NCI-H526 (cell line): ENCODE data around the gene LCTL.
"Not testable (repeated sequence)": the region's sequence is repeated elsewhere in the genome, so short reads cannot be mapped to it uniquely, and the experiment has no call there.

ENCODE experiments used
- DNase-seq, 2 experiments: peaks; one replicate each; lab custom pipeline; 2025; lab: John Stamatoyannopoulos, UW

Gene LCTL

DNA sequence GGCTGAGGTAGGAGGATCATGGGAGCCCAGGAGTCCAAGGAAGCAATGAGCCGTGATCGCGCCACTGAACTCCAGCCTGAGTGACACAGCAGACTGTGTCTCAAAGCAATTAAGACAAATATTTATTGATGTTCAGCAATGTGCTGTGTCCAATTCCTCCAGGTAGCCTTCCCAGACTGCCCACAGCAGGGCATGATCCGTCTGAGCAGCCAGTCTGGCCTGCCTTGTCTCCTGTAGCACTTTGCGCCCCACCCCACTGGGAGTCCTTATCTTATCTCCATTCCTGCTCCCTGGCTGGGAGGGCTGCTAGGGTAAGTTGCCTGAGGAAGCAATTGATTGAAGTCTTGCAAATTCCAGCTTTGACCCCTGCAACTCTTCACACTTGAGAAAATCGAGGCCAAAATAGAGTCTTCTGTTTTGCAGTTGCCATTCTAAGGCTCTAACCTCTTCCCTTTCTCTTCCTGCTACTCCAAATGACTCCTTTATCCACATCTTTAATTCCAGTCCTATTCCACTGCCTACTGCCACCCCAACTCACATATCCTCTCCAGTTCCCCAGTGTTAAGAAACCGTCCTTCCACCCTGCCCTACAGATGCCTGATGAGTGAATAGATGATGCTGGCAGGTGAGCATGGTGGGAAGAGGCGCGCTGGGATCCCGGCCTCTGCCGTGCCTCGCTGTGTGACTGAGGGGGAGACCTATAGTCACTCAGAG lies 26.9 kb upstream of the LCTL start:
- no peak for DNase-seq

DNA sequence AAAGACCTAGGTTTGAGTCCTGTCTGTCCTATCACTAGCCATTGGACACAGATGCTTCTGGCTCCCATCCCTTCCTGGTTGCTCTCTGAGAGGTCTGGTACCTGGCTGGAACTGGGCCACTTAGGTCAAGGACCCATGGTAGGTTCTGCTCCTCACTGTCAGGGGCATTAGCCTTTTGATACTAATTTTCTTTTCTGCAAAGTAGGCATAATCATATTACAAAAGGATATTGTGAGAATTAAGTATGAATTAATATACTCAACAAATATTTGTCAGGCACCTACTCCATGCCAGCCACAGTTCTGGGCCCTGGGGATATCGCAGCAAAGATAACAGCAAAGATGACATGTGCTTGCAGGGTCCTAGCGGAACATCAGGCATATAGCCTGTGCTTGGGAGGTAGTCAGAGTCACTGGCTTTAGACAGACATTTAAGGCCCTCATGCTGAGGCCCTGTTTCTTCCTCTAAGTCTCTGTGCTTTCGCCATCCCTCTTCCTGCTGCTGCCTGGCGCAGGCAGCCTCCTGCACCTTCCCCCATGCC lies 25.6 kb upstream of the LCTL start:
- DNase-seq = no peak

DNA sequence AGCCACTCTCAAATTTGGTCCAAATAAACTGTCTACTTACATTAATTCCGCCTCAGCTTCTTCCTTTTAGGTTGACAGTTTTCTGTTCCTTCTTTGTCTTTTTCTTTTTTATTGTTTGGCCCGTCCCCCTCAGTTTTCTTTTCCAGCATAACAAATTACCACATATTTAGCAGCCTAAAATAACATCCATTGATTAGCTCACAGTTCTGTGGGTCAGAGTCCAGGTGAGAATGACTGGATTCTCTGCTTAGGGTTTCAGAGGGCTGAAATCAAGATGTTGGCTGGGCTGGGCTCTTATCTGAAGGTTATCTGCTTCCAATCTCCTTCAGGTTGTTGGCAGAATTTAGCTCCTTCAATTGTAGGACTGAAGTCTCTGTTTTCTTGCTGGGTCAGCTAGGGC lies 24.6 kb upstream of the LCTL start:
- no peak for DNase-seq

DNA sequence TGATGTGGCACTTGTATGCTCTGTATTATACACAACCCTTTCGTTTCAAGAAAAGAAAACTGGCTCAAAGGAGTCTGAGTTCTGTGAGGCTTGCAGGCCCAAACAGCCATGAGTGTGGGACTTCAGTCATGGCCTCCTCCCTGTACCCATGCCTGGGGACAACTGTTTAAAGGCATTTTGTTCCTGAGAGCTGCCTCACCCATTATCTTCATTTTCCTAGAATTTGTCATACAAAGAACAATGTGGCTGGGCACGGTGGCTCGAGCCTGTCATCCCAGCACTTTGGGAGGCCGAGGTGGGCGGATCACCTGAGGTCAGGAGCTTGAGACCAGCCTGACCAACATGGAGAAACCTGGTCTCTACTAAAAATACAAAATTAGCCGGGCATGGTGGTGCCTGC lies 23.6 kb upstream of the LCTL start:
- DNase-seq = not testable (repeated sequence)

DNA sequence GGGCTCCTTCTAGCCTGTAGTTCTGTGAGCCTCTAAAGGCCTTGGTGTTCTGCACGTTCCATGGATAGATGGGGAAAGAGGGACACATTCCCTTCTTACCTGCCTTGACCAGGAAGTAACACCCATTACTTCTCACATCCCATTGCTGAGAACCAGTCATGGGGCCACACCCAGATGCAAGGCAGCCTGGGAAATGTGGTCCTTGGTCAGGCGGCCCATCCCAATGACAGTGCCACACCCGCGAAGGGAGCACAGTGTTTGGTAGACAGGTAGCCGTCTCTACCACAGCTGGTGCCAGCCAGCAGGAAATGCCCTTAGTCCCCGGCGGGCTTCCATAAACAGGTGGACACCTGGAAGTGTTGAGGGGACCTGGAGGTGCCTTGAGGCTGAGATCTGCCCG lies 23.2 kb upstream of the LCTL start:
- no peak for DNase-seq

DNA sequence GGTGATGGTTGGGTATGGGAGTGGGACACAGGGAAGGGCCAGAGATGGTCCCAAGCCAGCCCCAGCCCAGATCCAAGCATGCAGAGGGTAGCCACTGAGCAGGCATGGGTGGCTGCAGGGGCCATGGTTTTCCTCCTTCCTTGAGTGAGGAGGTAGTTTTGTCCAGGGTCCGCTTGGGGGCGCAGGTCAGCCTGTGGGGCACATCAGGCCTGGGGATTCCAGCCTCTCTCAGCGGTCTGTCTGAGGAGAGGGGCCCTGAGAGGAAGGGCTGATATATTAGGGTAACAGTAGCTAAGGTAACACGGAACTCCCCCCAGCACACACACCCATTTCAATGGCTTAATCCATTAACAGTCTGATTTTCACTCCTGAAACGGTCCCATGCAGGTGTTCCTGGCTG lies 22.7 kb upstream of the LCTL start:
- no peak for DNase-seq

DNA sequence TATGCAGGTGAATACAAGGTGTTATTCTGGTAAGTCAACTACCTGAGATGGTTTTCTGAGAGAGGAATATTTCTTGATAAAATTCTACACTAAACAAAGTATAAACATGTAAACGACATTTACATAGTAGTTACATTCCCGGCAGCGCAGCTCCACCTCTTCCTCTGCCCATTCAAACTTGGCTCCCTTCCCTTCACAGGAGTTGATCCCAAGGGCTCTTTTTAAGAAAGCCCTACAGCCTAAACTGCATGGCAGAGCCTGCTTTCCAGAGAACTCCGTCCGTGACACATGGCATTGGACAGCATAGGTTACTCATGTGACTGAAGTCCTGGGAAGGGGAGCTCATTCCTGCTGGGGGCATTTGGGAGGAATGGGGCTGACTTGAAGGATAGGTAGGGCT lies 22.0 kb upstream of the LCTL start:
- no peak for DNase-seq

DNA sequence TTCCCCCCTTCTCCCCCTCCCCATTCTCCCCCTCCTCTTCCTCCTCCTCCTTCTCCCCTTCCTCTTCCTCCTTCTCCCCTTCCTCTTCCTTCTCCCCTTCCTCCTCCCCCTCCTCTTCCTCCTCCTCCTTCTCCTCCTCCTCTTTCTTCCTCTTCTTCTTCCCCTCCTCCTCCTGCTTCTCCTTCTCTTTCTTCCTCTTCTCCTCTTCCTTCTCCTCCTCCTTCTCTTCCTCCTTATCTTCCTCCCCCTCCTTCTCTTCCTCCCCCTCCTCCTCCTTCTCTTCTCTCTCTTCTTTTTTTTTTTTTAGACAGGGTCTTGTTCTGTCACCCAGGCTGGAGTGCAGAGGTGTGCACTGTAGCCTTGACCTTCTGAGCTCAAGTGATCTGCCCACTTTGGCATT lies 21.2 kb upstream of the LCTL start:
- no peak for DNase-seq

DNA sequence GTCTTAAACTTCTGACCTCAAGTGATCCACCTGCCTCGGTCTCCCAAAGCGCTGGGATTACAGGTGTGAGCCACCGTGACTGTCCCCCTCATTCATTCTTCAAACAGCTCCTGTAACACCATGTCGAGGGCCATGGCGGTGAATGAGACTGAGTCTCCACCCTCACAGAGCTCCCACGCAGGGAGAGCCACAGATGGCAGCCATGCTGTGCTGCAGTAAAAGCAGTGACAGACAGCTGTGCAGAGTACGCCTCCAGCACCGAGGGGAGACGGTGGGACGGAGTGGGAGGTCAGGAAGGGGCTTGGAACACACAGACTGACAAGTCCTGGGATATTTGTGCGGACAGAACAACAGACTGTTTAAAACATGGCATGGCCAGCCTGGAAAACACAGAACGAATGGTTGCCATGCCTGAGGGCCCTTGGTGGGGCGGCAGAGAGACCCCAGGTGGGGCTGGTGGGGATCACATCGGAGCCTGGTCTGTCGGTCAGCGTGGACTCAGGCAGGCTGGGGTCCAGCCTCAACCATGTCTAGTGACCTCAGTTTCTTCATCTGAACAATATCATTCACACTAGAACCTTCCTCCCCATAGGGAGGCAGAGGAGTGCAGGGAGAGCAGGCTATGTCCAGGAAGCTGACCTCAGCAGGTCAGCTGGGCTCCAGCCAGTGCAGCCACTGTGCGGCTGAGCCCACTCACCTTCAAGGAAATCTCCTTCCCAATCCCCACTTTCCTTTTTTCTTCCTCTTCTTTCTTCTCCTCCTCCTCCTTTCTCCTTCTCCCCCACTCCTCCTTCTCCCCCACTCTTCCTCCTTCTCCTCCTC lies 20.6 kb upstream of the LCTL start:
- no peak for DNase-seq

DNA sequence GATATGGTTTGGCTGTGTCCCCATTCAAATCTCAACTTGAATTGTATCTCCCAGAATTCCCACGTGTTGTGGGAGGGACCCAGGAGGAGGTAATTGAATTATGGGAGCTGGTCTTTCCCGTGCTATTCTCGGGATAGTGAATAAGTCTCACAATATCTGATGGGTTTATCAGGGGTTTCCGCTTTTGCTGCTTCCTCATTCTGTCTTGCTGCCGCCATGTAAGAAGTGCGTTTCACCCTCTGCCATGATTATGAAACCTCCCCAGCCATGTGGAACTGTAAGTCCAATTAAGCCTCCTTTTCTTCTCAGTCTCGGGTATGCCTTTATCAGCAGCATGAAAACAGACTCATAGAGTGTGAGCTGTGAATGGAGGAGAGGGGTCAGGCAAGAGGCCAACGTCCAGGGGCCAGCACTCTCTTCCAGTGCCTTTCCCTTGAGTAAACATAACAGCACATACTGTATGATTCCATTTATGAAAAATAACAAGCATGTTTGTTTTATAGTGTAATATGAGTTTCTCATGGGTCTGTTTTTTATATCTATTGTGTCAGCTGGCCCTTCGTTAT lies 16.3 kb upstream of the LCTL start:
- no peak for DNase-seq

DNA sequence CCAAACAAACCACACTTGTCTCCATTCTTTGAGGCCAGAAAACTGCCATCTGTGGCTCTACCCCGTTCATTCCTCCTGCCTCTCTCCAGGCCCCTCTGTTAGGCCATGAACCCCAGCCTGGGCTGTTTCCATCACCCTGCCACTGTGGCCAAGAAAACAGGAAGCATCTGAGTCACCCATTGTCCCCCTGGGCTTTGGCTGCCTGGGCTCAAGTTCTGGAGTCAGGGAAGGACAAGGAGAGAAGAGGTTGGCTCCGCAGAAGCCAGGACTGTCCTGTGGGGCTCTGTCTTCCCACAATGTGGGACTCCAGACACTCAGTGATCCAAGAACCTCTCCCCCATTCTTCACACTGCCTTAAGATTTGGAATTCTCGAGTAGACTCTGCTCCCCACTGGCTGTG lies 14.8 kb upstream of the LCTL start:
- DNase-seq = no peak

DNA sequence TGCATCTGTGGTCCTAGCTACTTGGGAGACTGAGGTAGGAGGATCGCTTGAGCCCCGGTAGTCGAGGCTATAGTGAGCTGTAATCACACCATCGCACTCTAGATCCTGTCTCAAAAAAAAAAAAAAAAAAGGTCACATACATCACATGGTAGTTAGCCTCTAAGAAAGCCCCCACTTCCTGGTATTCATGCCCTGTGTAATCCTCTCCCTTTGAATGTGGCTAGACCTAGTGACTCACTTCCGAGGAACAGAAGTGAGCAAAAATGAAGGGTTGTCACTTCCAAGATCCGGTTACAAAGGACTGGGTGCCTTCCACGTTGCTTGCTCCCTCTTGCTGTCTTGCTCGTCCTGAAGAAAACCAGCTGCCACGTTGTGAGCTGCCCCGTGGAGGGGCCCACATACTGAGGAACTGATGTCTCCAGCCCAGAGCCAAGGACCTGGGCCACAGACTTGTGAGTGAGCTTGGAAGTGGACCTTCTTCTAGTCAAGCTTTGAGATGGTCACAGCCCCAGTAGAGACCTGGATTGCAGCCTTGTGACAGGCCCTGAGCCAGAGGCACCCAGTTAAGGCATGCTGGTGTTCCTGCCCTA lies 12.6 kb upstream of the LCTL start:
- DNase-seq = no peak

DNA sequence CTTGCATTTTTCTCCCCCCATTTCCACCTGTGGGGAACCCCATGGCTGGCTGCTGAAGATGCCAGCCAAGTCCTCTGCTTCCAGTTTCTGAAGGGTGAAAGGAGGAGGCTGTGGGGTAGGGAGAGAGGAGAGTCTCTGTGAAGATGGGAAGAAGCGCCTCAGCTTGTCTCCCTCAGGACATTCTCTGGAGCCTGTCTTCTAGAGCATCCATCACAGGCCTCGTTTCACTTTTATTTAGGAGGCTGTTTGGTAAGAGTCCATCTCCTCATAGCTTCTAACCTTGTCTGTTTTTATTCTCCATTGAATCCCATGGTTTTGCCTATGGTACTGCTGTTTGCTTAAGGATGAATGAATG lies 8.8 kb upstream of the LCTL start:
- no peak for DNase-seq

DNA sequence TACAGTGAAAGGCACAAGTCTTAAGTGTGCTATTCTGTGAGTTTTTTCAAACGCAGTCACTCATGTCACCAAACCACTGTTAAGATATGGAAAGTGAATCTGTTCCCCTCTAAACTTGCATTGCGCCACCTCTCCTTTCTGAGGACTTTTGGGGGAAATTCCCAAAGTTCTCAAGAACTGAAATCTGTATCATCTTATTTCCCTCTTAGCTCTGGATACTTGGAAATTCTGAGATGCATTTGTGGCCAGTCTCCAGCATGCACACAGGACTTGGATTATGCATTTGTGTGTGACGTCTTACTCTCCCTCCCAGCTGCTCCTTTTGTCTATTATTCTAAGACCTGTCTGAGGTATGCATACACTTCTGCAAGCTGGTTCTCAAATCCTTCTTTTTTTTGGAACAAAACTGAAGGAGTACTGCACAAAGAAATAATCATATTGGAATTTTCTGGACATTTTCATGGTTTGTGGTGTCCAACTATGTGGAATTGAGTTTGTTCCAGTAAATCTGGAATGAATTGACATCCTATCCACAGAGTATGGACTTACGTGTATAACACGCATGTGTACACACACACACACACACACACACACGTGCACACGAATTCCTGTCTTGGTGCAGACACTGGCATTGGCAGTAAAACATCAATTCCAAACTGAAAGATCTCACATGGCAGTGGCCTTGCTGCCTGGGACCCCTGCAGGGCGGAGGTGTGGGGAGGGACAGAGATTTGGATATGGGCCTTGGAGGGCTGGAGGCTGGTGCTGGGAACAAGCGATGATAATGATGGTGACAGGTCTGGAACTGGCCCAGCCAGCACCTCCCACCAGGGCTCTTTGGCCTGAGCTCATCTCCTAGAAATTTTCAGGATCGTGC lies 8.2 kb upstream of the LCTL start:
- DNase-seq = no peak

DNA sequence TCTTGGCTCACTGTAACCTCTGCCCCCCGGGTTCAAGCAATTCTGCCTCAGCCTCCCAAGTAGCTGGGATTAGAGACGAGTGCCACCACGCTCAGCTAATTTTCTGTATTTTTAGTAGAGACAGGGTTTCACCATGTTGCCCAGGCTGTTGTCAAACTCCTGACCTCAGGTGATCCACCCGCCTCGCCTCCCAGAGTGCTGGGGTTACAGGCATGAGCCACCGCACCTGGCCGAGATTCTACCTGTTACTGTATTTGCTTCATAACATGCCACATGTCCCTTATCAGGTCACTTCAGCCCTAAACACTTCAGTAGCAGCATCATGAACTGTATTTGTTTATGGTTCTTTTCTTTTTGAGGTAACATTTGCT lies 7.5 kb upstream of the LCTL start:
- no peak for DNase-seq

DNA sequence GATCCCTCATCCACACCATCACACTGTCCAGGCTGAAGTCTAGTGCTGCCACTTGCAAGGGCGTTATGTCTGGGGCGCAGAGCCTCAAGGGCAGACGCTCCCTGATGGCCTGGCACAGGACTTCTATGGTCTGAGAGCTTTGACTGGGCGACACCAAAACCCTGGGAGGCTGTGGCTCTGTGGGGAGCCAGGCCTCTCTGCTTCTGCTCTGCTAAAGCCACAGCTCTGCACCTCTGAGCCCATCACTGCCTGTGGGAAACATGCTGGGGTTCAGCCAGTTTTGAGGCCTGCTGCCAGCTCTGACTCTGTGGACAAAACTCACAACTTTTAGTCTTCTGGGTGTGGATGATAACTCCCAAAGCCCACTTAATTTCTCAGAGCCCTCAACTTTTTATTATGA lies 6.3 kb upstream of the LCTL start:
- DNase-seq = no peak

DNA sequence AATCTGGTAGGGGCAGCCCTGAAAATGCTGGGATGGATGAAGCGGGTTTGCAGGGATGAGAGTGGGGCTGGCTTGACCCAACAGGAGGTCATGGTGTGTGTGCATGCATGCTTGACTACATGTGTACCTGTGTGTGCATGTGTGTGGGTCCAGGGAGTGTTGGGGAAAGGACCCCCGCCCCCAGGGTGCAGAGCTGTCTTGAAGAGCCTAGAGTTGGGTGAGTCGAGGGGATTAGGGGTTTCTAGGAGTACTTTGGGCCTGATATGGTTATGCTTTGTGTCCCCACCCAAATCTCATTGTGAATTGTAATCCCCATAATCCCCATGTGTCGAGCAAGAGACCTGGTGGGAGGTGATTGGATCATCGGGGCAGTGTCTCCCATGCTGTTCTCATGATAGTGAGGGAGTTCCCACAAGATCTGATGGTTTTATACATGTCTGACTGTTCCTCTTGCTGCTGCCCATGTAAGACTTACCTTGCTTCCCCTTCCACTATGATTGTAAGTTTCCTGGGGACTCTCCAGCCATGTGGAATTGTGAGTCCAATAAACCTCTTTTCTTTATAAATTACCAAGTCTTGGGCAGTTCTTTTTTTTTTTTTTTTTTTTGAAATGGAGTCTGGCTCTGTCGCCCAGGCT lies 5.2 kb upstream of the LCTL start:
- DNase-seq = no peak

DNA sequence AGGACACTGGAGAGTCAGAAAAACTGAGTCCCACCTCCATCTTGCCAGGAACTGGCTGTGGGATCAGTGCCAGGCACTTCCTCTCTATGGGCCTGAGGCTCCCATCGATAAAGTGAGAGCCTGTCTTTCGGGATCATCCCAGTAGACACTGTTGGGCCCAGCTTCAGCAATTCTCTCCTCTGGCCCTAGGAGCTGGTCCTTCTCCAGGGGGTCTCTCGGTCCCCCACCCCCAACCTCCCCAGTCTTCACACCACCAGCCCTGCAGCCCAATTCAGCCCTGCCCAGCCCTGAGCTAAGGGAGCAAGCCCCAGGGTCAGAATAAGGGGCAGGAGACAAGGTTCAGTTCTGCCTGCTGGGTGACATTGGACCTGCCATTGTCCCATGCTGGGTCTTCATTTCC lies 4.5 kb upstream of the LCTL start:
- DNase-seq = no peak

DNA sequence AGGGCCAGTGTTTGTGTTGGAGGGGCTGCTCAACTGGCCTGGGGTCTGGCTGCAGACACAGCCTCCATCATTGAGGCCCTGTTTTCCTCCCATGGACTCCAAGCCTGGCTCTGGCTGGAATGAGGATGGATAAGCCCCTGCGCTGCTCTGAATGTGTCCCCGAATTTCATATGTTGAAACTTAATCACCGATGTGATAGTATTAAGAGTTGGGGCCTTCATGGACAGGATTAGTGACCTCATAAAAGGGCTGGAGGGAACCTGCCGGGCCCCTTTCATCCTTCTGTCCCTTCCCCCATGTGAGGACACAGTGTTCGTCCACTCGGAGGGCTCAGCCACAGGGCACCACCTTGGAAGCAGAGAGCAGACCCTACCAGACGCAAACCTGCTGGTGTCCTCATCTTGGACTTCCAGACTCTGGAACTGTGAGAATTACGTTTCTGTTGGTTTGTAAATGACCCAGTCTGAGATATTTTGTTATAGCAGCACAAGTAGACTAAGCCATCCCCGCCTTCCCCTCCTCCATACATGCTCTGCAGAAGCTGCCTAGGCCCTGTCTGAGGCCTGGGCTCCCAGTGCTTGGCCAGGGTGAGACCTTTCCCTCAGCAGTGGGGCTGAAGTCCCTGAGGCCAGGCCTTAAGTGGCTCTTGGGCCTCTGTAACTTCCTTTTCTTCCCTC lies 3.8 kb upstream of the LCTL start:
- DNase-seq = no peak

DNA sequence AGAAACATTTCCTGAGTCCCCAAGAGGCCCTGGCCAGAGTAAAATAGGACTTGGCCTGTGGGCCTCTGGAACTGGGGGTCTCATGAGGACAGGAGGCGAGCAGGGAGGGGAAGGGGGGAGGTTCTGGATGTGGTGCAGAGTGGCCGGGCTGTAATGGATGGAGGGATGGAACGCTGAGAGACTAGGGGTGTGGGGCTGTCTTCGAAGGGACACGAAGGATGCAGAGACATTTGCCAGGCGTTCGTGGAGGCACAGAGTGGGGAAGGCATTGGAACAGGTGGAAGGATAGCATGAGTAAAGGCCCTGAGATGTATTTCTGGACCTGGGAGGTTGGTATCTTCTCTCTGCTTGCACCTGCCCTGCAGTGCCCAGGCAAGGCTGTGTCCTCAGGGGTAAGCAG lies 2.1 kb upstream of the LCTL start:
- DNase-seq = no peak
